Ishikawa (cell line): ENCODE measurements around the gene LTBP4.

ENCODE experiments used
- CEBPB ChIP-seq: IDR thresholded peaks from 2 replicates; pipeline ENCODE4 v1.6.1; 2012
- CREB1 ChIP-seq: IDR thresholded peaks from 2 replicates; pipeline ENCODE4 v1.6.1; 2012; ENCODE audit warnings: low read depth
- EGR1 ChIP-seq: IDR thresholded peaks from 2 replicates; pipeline ENCODE4 v1.6.1; 2012
- EP300 ChIP-seq: IDR thresholded peaks from 2 replicates; pipeline ENCODE4 v1.6.1; 2012; ENCODE audit warnings: borderline replicate concordance
- FOXM1 ChIP-seq: IDR thresholded peaks from 2 replicates; pipeline ENCODE4 v1.6.1; 2012; ENCODE audit warnings: low read depth, borderline replicate concordance
- MAX ChIP-seq: IDR thresholded peaks from 2 replicates; pipeline ENCODE4 v1.6.1; 2012
- NFIC ChIP-seq: IDR thresholded peaks from 2 replicates; pipeline ENCODE4 v1.6.1; 2012
- RAD21 ChIP-seq: IDR thresholded peaks from 2 replicates; pipeline ENCODE4 v1.6.1; 2012; ENCODE audit warnings: low read depth
- REST ChIP-seq: IDR thresholded peaks from 2 replicates; pipeline ENCODE4 v1.6.1; 2012; ENCODE audit warnings: low read depth, mild to moderate bottlenecking
- TAF1 ChIP-seq: IDR thresholded peaks from 2 replicates; pipeline ENCODE4 v1.6.1; 2012; ENCODE audit warnings: low read depth, mild to moderate bottlenecking
- TCF12 ChIP-seq: IDR thresholded peaks from 2 replicates; pipeline ENCODE4 v1.6.1; 2012; ENCODE audit warnings: low read depth
- TEAD4 ChIP-seq: IDR thresholded peaks from 2 replicates; pipeline ENCODE4 v1.6.1; 2012
- USF1 ChIP-seq: IDR thresholded peaks from 2 replicates; pipeline ENCODE4 v1.6.1; 2012
- YY1 ChIP-seq: IDR thresholded peaks from 2 replicates; pipeline ENCODE4 v1.6.1; 2012; ENCODE audit warnings: low read depth
- ZBTB7A ChIP-seq: IDR thresholded peaks from 2 replicates; pipeline ENCODE4 v1.6.1; 2012; ENCODE audit warnings: low read depth

The LTBP4 gene

GRCh38 chr19:40640744-40641143 lies 39.6 kb downstream of the LTBP4 start:
- TF ChIP-seq EP300 (no peak), EGR1 (no peak)

GRCh38 chr19:40641281-40641680 lies 40.1 kb downstream of the LTBP4 start:
- TF ChIP-seq CEBPB, result no peak
- no peak for TF ChIP-seq FOXM1
- TF ChIP-seq ZBTB7A, result no peak
- TF ChIP-seq USF1, result no peak

- TF ChIP-seq USF1, result no peak
- TF ChIP-seq EGR1, result no peak
Measured at GRCh38 chr19:40642051-40642706, 41.0 kb downstream of the LTBP4 start.

GRCh38 chr19:40642757-40643305 lies 41.7 kb downstream of the LTBP4 start:
- TF ChIP-seq TEAD4 (no peak), FOXM1 (no peak), ZBTB7A (no peak), MAX (no peak), EGR1 (no peak), EP300 (no peak), REST (no peak), CEBPB (no peak), CREB1 (no peak), USF1 (no peak), YY1 (no peak)

GRCh38 chr19:40646743-40647254 lies 45.6 kb downstream of the LTBP4 start:
- TF ChIP-seq TCF12 (no peak), TEAD4 (no peak), EGR1 (no peak), YY1 (no peak), EP300 (no peak), FOXM1 (no peak), RAD21 (no peak), MAX (no peak), TAF1 (no peak), USF1 (no peak), ZBTB7A (no peak), CEBPB (no peak), REST (no peak), NFIC (no peak), CREB1 (no peak)
